ENCODE measurements around the gene L2HGDH.
"Not testable (repeated sequence)": the region's sequence is repeated elsewhere in the genome, so short reads cannot be mapped to it uniquely, and the experiment has no call there.

L2HGDH gene

GRCh38 chr14:50311972-50312733, at the start of gene L2HGDH, which contains the start of gene DMAC2L:
Gene L2HGDH (minus strand): TSS chr14:50312229. CDS start chr14:50312150, 79 bp downstream.
Gene DMAC2L (plus strand): TSS chr14:50312324. CDS start chr14:50321488, 9,164 bp downstream.
- DNase-seq (ENCODE audit: low read depth): peak; percentile 76

- DNase-seq (ENCODE audit: low read depth): no peak
These were observed 48.8 kb upstream of the L2HGDH start for GRCh38 chr14:50360851-50361250.

GRCh38 chr14:50360093-50360492, 48.1 kb upstream of the L2HGDH start:
- no peak for DNase-seq (ENCODE audit: low read depth)

- no peak for DNase-seq (ENCODE audit: low read depth)
These were observed 47.6 kb upstream of the L2HGDH start for GRCh38 chr14:50359631-50360030.

- DNase-seq (ENCODE audit: low read depth): no peak
These were observed 45.8 kb upstream of the L2HGDH start for GRCh38 chr14:50357753-50358395.

- DNase-seq (ENCODE audit: low read depth): no peak
These were observed 45.1 kb upstream of the L2HGDH start for GRCh38 chr14:50357124-50357523.

- DNase-seq (ENCODE audit: low read depth): not testable (repeated sequence)
These were observed 44.3 kb upstream of the L2HGDH start for GRCh38 chr14:50356283-50356682.

GRCh38 chr14:50355692-50356091, 43.7 kb upstream of the L2HGDH start:
- no peak for DNase-seq (ENCODE audit: low read depth)

- DNase-seq (ENCODE audit: low read depth): no peak
These were observed 42.5 kb upstream of the L2HGDH start for GRCh38 chr14:50354527-50354926.

GRCh38 chr14:50353126-50353525, 41.1 kb upstream of the L2HGDH start:
- no peak for DNase-seq (ENCODE audit: low read depth)

- no peak for DNase-seq (ENCODE audit: low read depth)
These were observed 40.6 kb upstream of the L2HGDH start for GRCh38 chr14:50352584-50352983.

- DNase-seq (ENCODE audit: low read depth): no peak
These were observed 38.9 kb upstream of the L2HGDH start for GRCh38 chr14:50350975-50351374.

- no peak for DNase-seq (ENCODE audit: low read depth)
These were observed 36.9 kb upstream of the L2HGDH start for GRCh38 chr14:50348933-50349332.

- no peak for DNase-seq (ENCODE audit: low read depth)
These were observed 35.5 kb upstream of the L2HGDH start for GRCh38 chr14:50347521-50347920.

- DNase-seq (ENCODE audit: low read depth): no peak
These were observed 33.9 kb upstream of the L2HGDH start for GRCh38 chr14:50345846-50346422.

- DNase-seq (ENCODE audit: low read depth): no peak
These were observed 33.0 kb upstream of the L2HGDH start for GRCh38 chr14:50344876-50345563.

GRCh38 chr14:50344116-50344775, 32.2 kb upstream of the L2HGDH start:
- DNase-seq (ENCODE audit: low read depth): no peak

- DNase-seq (ENCODE audit: low read depth): no peak
These were observed 31.4 kb upstream of the L2HGDH start for GRCh38 chr14:50343434-50343833.

- no peak for DNase-seq (ENCODE audit: low read depth)
These were observed 30.4 kb upstream of the L2HGDH start for GRCh38 chr14:50342221-50343078.

- no peak for DNase-seq (ENCODE audit: low read depth)
These were observed 28.9 kb upstream of the L2HGDH start for GRCh38 chr14:50340963-50341362.

- DNase-seq (ENCODE audit: low read depth): no peak
These were observed 28.0 kb upstream of the L2HGDH start for GRCh38 chr14:50340045-50340444.

Data from stimulated activated CD8-positive, alpha-beta memory T cell treated with anti-CD3 and anti-CD28 coated beads, Interleukin-12 subunit alpha, Interleukin-12 subunit beta, amount 100 ng/mL, for 1 hour (primary cell).